Panc1 (cell line): ENCODE measurements around the gene CCDC194.

Experiments used
- POLR2AphosphoS5 ChIP-seq: IDR thresholded peaks from 2 replicates; pipeline ENCODE4 v1.6.1; 2012; ENCODE audit warnings: mild to moderate bottlenecking, low read depth, low read length, moderate library complexity
- TF ChIP-seq, protein P1 (sequence below): fragments of 450-650 bp; IDR thresholded peaks from 2 replicates; pipeline ENCODE4 v1.5.1; 2017; ENCODE audit warnings: mild to moderate bottlenecking
- TF ChIP-seq, protein P2 (sequence below), 2 experiments: IDR thresholded peaks; 2 replicates each; pipeline ENCODE4 v1.6.1; 2011 to 2012; ENCODE audit warnings: low read depth in 2 of 2, control low read depth in 1 of 2, low read length in 1 of 2, mild to moderate bottlenecking in 1 of 2, moderate library complexity in 1 of 2; ENCODE audit not compliant: insufficient read depth in 1 of 2

DNA sequence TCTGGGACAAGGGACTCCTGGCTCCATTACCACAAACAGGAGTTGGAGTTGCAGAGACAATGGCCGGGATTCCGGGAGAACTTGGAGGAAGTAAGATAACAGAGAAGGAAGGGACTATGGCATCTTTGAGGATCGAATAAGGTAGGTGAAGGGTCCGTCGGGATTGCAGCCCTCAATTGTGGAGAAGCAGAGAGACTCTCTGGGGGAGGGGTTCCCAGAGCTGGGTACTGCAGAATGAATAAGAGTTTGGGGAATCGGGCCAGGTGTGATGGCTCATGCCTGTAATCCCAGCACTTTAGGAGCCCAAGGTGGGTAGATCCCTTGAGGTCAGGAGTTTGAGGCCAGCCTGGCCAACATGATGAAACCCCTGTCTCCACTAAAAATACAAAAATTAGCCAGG is 7.6 kb upstream of the CCDC194 start:
- TF ChIP-seq, protein P1, sequence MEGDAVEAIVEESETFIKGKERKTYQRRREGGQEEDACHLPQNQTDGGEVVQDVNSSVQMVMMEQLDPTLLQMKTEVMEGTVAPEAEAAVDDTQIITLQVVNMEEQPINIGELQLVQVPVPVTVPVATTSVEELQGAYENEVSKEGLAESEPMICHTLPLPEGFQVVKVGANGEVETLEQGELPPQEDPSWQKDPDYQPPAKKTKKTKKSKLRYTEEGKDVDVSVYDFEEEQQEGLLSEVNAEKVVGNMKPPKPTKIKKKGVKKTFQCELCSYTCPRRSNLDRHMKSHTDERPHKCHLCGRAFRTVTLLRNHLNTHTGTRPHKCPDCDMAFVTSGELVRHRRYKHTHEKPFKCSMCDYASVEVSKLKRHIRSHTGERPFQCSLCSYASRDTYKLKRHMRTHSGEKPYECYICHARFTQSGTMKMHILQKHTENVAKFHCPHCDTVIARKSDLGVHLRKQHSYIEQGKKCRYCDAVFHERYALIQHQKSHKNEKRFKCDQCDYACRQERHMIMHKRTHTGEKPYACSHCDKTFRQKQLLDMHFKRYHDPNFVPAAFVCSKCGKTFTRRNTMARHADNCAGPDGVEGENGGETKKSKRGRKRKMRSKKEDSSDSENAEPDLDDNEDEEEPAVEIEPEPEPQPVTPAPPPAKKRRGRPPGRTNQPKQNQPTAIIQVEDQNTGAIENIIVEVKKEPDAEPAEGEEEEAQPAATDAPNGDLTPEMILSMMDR = no peak
- TF ChIP-seq POLR2AphosphoS5 = no peak
- TF ChIP-seq, protein P2, sequence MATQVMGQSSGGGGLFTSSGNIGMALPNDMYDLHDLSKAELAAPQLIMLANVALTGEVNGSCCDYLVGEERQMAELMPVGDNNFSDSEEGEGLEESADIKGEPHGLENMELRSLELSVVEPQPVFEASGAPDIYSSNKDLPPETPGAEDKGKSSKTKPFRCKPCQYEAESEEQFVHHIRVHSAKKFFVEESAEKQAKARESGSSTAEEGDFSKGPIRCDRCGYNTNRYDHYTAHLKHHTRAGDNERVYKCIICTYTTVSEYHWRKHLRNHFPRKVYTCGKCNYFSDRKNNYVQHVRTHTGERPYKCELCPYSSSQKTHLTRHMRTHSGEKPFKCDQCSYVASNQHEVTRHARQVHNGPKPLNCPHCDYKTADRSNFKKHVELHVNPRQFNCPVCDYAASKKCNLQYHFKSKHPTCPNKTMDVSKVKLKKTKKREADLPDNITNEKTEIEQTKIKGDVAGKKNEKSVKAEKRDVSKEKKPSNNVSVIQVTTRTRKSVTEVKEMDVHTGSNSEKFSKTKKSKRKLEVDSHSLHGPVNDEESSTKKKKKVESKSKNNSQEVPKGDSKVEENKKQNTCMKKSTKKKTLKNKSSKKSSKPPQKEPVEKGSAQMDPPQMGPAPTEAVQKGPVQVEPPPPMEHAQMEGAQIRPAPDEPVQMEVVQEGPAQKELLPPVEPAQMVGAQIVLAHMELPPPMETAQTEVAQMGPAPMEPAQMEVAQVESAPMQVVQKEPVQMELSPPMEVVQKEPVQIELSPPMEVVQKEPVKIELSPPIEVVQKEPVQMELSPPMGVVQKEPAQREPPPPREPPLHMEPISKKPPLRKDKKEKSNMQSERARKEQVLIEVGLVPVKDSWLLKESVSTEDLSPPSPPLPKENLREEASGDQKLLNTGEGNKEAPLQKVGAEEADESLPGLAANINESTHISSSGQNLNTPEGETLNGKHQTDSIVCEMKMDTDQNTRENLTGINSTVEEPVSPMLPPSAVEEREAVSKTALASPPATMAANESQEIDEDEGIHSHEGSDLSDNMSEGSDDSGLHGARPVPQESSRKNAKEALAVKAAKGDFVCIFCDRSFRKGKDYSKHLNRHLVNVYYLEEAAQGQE (IDR thresholded peaks at IDR 0.05; ENCODE audit: insufficient read depth in 1 of 2, low read depth in 2 of 2, low read length in 1 of 2) = no peak
